Renal cortex interstitium (tissue), 11 donors: Measurements from ENCODE around the gene OXSR1. TPM values are rescaled to one million over a fixed set of nuclear protein-coding genes. Genes with fewer than 3 reads are reported as not detected.
A peak's percentile ranks its signal among the peaks of the same experiment; 100 is the strongest.
"Not testable (repeated sequence)": the region's sequence is repeated elsewhere in the genome, so short reads cannot be mapped to it uniquely, and the experiment has no call there.

Source experiments
- DNase-seq, 11 donors: peaks; one replicate each; pipeline ENCODE4 v3.0.0-alpha.2; 2013; ENCODE audit warnings: low read depth in 9 of 11, low spot score in 4 of 11; ENCODE audit errors: extremely low read depth in 1 of 11
- polyA plus RNA-seq, 3 donors: library from polyadenylated mRNA; unstranded; fragments of 120-200 nt; gene quantifications; one replicate each; pipeline ENCODE4 v1.2.1, GENCODE V29; 2013; ENCODE audit not compliant: insufficient read length in 3 of 3

The OXSR1 gene
- polyA plus RNA-seq, 3 donors: 46.8 to 55.6 (median 50.2) TPM

DNA sequence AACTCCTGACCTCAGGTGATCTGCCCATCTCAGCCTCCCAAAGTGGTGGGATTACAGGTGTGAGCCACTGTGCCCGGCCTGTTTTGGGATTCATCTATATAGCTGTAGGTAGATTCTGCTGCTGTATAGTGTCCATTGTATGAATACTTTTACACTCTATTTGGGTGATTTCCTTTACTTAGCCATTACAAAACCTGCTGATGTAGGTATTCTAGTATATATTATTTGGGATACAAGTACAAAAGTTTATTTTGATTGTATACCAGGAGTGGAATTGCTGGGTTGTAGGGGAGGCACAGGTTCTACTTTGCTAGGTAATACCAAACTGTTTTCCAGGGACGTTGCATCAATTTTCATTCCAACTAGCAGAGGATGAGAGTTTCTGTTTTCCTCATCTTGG, 9.5 kb upstream of the OXSR1 start:
- DNase-seq: no peak

DNA sequence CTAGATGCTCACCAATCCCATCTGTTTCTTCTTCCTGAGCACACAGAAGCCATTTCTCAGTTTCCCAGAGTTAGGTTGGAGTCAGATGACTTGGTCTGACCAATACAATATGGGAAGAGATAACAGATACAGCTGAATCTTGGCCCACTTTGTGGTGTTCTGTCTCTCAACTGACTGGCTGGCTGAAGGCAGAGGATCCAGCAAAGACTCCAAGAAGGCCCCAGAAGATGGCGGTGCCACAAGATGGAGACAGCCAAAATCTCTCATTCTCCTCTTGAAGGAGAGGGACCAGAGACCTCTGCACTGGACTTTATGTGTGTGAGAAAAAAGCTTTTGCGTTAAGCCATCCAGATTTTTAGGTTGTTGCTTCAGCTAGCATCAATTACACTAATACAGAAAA, 8.2 kb upstream of the OXSR1 start:
- DNase-seq: no peak

DNA sequence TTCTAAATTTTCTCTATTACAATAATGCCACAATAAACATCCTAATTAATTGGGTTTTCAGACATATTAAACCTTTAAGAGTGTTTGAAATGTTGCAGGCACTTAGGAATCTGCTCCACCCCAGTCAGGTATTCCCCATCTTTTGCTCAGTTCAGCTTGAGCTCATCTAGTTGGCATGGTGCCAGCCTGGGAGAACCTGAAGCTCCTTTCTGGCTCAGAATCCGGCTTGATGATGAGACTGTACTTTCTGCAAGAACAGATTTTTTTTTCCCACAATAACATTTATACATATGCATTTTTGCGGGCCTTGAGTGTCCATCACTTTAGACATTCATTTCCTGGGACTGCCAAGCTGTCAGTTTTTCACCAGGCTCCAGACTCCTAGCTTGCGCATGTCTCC, 7.7 kb upstream of the OXSR1 start:
- no peak for DNase-seq

DNA sequence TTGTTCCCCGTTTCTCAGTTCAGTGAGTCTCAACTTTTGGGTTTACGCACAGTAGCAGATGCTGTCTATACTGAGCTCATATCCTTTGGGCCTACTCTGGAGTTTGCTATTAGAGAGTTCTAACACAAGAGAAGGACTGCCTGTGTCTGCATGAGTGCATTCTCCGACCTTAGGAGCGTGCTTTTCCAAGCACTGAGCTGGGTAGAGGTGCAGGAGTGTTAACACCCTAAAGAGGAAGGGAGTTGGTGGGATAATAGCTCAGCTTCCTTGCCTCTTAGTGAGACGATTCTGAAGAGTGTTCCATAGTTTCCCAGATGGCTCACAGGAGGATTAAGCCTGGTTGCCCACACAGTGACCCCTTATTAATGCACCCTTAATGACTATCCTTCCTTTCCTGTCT, 6.9 kb upstream of the OXSR1 start:
- DNase-seq: no peak

DNA sequence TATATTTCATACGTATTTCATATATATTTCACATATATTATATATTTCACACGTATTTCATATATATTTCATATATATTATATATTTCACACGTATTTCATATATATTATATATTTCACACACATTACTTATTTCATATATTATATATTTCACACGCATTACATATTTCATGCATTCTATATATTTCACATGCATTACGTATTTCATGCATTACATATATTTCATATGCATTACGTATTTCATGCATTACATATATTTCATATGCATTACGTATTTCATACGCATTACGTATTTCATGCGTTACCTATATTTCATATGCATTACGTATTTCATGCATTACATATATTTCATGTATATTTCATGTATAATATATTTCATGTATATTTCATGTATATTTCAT, 4.6 kb upstream of the OXSR1 start:
- DNase-seq: not testable (repeated sequence)

DNA sequence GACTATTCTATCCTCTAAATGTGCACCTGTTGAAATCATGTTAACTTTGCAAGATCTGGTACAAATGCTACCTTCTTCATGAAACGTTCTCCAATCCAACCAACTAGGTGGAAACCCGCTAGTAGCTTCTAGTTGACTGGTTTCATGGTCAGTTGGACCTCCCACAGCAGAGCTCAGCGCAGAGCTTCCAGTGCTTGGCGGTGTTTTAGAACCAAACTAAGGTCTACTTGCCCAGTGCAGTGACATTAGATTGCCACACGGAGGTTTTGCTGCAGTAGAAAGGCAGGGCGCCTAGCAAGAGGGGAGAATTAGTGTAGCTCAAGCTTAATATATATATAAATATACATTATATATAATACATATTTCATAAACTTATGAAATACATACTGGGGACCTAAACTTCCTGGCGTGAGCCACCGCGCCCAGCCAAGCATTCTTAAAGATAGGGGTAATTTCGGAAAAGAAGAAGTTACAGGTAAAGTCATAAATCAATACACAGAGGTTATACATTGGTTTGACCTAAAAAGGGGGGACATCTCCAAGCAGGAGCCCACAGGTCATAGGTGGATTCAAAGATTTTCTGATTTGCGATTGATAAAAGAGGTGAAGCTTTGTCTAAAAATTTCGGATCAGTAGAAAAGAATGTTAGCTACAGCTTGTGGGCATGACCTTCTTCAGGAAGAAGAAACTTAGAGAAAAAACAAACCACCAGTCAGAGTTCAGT, 2.1 kb upstream of the OXSR1 start:
- DNase-seq: no peak

DNA sequence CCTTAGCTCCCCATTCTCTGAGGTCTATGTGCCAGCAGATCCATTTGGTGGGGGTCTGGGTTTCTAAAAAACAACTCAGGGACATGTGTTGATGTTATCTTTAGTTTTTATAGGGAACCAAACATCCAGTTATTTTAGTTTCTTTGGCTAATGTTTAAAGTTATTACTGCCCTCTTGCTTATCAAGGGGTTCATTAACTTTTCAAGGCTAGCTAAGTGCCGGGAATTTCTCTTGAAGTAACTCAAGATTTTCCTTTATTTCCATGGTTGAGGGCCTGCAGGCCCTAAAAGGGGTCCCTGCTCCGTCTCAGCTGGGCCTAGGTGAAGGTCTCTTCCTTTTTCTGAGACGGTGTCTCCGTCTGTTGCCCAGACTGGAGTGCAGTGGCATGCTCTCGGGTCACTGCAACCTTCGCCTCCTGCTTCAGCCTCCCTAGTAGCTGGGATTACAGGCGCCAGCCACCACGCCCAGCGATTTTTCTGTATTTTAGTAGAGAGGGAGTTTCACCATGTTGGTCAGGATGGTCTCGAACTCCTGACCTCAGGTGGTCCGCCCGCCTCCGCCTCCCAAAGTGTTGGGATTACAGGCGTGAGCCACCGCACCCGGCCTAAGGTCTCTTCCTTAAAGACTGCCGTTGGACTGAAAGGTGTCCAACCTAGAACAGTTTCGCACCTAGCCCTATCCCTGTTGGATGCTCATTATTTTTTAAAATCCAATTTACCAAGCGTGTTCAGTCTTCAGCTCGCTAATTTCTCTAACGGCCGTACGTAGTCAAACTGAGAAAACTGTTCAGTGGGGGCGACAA, 1.3 kb upstream of the OXSR1 start:
- peak in 1 of 11 donors; percentile 24 for DNase-seq

DNA sequence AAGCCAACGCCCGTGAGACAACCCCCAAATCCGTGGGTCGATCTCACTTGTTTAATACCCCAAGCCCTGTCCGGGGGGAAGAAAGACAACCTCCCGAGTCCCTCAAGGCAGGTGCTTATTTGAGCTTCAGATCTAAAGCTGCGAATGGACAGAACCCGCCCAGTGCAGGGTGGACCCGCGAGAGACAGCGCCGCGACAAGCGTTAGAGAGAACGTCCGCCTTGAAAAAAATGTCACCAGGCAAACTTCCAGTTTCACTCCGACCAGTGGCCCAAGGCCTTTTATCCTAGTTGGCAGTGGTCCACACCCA, 740 bp upstream of the OXSR1 start:
- no peak for DNase-seq

DNA sequence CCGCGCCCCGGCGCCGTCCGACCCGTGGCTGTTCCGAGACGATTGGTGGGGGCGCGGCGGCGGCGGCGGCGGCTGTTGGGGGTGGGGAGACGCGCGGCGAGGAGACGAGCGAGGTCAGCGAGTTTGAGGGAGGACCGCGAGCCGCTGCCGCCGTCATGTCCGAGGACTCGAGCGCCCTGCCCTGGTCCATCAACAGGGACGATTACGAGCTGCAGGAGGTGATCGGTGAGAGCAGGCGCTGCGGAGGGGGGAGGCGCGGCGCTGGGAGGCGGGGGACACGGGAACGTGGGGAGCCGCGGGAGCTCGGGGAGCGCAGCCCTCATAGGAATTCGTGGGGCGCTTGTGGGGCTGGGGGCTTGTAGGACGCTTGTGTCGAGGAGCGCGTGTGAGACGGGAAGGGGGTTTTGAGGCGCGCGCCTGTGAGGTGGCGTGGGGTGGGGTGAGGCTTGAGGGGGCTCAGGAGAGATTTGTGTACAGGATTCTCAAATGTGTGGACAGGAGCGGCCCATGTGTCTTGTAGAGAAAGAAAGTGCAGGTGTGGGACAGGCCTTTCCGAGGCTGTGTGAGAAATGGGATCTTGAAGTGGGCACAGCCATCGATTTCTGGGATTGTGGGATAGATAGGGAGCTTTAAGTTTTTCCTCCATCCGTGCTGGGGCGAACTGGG, 518 bp downstream of the OXSR1 start:
- DNase-seq: peak in 1 of 11 donors; percentile 32

DNA sequence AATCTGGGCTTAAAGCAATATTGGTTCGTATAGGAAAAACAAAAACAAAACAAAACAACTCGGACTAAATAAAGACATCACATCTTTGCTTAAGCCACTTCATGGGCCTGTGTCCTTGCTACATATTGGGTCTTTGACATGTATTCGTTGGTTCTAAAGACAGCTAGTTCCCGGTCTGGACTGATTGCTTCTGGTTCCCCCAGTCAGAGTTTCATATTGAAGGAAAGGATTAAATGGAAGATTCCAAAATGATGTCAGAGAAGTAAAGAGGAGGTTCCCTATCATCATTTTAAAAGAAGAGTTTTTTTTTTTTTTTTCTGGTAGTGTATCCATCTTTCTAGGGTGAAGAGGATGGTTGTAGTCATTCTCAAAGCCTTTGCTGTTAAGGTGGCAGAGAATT, 2.3 kb downstream of the OXSR1 start:
- DNase-seq: no peak

DNA sequence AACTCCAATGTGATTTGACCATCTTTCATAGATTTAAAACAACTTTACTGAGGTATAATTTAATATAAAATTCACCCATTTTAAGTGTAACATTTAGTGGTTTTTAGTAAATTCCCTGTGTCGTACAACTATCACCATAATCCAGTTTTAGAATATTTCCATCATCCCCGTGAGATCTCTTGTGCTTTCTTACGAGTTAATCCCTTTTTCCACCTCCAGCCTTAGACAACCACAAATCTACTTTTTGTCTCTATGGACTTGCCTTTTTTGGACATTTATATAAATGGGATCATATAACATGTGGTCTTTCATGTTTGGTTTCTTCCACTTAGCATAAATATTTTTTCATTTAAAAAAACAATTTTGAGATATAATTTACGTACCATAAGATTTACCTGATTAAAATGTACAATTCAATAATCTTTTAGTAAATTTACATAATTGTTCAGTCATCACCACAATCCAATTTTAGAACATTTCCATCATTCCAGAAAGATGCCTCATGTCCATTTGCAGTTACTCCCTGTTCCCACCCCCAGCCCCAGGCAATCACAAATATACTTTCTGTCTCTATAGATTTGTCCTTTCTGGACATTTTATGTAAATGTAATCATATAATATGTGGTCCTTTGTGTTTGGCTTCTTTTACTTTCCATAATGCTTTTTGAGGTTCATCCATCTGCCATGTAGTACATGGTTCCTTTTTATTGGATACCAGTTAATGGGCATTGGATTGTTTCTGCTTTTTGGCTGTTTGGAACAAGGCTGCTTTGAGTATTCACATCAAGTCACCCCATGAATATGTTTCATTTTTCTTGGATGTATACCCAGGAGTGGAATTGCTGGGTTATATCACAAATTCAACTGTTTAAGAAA, 3.1 kb downstream of the OXSR1 start:
- DNase-seq: no peak

DNA sequence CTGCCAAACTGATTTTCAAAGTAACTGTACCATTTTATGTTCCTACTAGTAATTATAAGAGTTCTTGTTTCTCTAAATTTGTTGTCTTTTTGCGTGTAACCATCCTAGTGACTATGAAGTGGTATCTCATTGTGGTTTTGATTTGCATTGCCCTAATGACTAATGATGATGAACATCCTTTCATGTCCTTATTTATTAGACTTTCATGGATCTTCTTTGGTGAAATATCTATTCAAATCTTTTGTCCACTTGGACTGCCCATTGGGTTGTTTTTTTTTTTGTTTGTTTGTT, 3.6 kb downstream of the OXSR1 start:
- DNase-seq: no peak

DNA sequence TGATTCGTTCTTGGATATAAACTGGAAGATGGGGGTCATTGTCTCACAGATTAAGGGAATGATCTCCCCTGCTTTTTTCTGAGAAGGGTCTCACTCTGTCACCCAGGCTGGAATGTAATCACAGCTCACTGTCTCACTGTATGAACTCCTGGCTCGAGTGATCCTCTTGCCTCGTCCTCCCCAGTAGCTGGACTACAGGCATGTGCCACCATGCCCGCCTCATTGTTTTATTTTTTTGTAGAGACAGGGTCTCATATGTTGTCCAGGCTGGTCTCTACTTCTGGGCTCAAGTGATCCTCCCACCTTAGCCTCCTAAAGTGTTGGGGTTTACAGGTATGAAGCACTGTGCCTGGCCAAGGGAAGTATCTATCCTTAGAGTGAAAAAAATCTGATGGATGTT, 5.4 kb downstream of the OXSR1 start:
- no peak for DNase-seq

DNA sequence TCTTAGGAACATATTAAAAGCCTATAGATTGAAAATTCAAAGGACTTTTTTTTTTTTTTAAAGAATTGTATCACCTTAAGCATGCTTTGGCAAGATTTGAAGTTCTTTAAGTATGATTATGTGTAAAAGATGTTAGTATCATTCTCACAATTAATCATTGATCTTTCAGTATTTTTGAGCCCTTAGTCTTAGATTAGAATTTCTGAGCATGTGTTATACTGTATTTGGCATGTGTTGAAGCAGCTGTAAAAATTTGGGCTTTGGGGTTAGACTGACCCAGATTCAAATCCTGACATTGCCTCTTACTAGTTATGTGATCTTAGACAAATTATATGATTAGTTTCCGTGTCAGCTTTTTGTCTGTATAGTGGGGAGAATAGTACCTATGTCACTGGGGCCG, 6.3 kb downstream of the OXSR1 start:
- DNase-seq: no peak

DNA sequence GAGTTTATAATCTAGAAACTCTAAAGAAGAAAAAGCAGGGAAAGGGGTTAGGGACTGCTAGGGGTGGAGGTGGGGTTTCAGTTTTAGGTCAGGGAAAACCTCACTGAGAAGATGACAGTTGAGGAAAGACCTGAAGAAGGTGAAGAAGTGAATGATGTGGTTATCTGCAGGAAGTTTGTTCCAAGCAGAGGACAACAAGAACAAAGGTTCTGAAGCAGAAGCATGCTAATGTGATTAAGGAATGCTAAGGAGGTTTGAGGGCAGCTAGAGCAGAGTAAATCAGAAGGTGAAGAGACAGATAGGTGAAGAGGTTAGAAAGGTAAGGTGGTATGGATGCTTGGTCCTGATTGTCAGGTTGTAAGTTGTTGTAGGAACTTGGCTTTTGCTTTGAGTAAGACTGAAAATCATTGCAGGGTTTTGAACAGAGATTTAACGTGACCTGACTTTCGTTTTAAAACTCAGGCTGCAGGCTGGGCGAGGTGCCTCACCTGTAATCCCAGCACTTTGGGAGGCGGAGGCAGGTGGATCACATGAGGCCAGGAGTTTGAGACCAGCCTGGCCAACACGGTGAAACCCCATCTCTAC, 8.6 kb downstream of the OXSR1 start:
- no peak for DNase-seq

DNA sequence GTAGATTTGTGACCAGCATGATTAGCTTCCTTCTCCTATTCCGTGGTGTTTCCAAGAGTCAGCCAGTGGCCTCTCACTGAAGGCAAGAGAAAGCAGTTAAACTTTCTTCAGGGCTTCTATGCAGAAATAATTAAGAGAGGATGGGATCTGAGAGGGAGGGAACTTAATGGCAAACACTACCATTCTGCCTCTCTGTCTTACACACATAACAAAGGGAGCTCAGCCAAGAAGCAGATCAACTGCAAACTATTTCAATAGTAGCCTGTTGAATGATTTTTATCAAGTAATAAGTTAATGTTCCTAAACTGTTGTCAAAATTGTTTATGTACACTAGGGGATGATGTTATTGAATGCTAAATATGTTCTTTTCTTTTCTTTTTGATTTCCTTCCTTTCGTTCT, 11.8 kb downstream of the OXSR1 start:
- DNase-seq: no peak

DNA sequence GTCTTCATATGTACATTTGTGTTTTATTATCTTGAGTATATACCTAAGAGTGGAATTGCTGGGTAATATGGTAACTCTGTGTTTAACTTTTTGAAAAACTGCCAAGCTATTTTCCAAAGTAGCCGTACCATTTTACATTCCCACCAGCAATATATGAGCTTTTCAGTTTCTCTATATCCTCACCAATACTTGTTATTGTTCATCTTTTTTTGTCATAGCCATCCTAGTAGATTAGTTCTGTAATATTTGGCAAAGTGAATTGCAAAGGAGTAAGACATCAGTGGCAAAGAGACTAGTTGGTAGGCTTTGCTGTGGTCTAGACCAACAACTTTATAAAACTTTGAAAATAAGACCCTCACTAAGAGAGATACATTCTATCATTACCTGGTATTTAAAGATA, 21.4 kb downstream of the OXSR1 start:
- no peak for DNase-seq

DNA sequence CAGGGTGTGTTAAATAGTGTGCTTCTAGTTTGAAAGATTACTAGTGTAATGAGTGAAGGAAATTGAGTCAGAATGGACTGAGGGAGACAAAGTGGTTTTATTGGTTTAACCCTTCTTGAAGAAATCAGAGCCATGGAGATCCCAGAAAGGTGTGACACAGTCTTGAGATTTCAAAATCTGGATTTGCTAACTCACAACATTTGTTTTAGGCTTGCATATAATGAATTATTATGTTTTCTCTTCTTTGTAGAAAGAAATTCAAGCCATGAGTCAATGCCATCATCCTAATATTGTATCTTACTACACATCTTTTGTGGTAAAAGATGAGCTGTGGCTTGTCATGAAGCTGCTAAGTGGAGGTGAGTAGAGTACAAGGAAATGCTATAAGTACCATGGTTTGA, 25.1 kb downstream of the OXSR1 start:
- DNase-seq: no peak

DNA sequence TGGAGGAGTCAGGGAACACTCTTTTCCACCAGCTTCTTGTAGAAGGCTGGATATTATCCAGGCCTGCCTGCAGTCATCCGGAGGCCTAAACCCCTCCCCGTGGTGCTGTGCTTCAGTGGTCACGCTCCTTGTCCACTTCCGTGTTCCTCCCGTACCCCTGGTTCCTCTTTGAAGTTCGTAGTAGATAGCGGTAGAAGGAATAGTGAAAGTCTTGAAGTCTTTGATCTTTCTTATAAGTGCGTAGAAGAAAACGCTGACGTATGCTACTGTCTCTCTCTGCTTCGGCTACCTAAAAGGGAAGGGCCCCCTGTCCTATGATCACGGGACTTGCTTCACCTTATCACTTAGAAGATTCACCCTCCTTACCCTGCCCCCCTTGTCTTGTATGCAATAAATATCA, 37.6 kb downstream of the OXSR1 start:
- not testable (repeated sequence) for DNase-seq
